PC-3 (cell line): ENCODE data around the gene FAM131C.

Experiments
- EZH2phosphoT487 ChIP-seq: fragments of 300-600 bp; sonication (generic); IDR thresholded peaks from 2 replicates; pipeline ENCODE4 v1.6.1; 2018; ENCODE audit warnings: mild to moderate bottlenecking, antibody characterized with exemption, low read length, borderline replicate concordance
- TF ChIP-seq, protein P1 (sequence below): fragments of 300-600 bp; sonication (generic); conservative IDR thresholded peaks from 2 replicates; pipeline ENCODE4 v1.5.1; 2017; ENCODE audit warnings: antibody characterized with exemption, low read depth, mild to moderate bottlenecking, low read length

DNA sequence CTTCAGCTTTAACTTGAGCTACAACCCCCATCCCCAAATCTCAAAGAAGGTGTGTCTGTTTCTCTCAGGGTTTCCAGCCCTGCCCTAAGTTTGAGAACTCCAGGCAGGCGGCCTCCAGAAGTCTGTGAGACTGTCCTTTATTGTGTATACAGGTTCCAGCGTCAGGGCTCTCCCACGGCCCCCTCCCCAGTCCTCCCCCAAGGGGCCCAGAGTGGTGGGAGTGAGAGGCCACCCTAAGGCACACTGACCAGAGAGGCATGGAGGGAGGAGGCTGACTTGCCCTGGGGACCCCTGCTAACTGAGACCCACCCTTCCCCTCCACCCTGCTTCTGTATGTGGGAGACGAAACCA lies 59.6 kb downstream of the FAM131C start:
- TF ChIP-seq, protein P1, sequence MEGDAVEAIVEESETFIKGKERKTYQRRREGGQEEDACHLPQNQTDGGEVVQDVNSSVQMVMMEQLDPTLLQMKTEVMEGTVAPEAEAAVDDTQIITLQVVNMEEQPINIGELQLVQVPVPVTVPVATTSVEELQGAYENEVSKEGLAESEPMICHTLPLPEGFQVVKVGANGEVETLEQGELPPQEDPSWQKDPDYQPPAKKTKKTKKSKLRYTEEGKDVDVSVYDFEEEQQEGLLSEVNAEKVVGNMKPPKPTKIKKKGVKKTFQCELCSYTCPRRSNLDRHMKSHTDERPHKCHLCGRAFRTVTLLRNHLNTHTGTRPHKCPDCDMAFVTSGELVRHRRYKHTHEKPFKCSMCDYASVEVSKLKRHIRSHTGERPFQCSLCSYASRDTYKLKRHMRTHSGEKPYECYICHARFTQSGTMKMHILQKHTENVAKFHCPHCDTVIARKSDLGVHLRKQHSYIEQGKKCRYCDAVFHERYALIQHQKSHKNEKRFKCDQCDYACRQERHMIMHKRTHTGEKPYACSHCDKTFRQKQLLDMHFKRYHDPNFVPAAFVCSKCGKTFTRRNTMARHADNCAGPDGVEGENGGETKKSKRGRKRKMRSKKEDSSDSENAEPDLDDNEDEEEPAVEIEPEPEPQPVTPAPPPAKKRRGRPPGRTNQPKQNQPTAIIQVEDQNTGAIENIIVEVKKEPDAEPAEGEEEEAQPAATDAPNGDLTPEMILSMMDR, result no peak
- no peak for TF ChIP-seq EZH2phosphoT487
